ENCODE measurements around the gene PSEN1. TPM values are rescaled to one million over a fixed set of nuclear protein-coding genes. Genes with fewer than 3 reads are reported as not detected.

The PSEN1 gene
- total and polyA plus RNA-seq, 10 of the 15 experiments (the other 5 are each of a cell fraction or from before 2014, with no cell fraction given) = 8.9 to 32.3 (median 21.8) TPM

DNA sequence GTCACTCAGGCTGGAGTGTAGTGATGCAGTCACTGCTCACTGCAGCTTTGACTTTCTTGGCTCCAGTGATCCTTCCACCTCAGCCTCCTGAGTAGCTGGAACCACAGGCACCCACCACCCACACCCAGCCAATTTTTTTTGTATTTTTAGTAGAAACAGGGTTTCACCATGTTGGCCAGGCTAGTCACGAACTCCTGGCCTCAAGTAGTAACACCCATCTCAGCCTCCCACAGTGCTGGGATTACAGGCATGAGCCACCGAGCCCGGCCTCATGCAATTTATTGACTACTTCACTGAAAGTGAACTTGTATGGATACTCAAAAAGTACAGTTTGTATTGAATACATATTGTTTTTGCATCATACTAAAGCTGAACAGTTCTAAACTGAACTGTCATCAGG is 9.1 kb downstream of the PSEN1 start:
- TF ChIP-seq RAD21 (IDR thresholded peaks at IDR 0.05; ENCODE audit: insufficient read depth, low read depth, low read length) (no peak), MXI1 (IDR thresholded peaks at IDR 0.05; ENCODE audit: low read depth, low read length) (no peak), RELA (IDR thresholded peaks at IDR 0.05; ENCODE audit: borderline replicate concordance, partially characterized antibody) (no peak), CBX3 (IDR thresholded peaks at IDR 0.05; ENCODE audit: borderline replicate concordance, low read depth) (no peak), RBBP5 (conservative IDR thresholded peaks at IDR 0.05) (no peak), IKZF2 (IDR thresholded peaks at IDR 0.05) (no peak), RUNX3 (IDR thresholded peaks at IDR 0.05; ENCODE audit: low read length) (no peak), TCF12 (IDR thresholded peaks at IDR 0.05; ENCODE audit: low read depth, low read length) (no peak), HDAC6 (IDR thresholded peaks at IDR 0.05; ENCODE audit: unreplicated experiment) (no peak), SIX5 (IDR thresholded peaks at IDR 0.05; ENCODE audit: low read depth, low read length, severe bottlenecking) (no peak), NFYA (IDR thresholded peaks at IDR 0.05; ENCODE audit: borderline replicate concordance, low read depth, low read length) (no peak)
- TF ChIP-seq, protein P1, sequence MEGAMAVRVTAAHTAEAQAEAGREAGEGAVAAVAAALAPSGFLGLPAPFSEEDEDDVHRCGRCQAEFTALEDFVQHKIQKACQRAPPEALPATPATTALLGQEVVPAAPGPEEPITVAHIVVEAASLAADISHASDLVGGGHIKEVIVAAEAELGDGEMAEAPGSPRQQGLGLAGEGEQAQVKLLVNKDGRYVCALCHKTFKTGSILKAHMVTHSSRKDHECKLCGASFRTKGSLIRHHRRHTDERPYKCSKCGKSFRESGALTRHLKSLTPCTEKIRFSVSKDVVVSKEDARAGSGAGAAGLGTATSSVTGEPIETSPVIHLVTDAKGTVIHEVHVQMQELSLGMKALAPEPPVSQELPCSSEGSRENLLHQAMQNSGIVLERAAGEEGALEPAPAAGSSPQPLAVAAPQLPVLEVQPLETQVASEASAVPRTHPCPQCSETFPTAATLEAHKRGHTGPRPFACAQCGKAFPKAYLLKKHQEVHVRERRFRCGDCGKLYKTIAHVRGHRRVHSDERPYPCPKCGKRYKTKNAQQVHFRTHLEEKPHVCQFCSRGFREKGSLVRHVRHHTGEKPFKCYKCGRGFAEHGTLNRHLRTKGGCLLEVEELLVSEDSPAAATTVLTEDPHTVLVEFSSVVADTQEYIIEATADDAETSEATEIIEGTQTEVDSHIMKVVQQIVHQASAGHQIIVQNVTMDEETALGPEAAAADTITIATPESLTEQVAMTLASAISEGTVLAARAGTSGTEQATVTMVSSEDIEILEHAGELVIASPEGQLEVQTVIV (IDR thresholded peaks at IDR 0.05; ENCODE audit: borderline replicate concordance, partially characterized antibody) = no peak
- TF ChIP-seq, protein P2, sequence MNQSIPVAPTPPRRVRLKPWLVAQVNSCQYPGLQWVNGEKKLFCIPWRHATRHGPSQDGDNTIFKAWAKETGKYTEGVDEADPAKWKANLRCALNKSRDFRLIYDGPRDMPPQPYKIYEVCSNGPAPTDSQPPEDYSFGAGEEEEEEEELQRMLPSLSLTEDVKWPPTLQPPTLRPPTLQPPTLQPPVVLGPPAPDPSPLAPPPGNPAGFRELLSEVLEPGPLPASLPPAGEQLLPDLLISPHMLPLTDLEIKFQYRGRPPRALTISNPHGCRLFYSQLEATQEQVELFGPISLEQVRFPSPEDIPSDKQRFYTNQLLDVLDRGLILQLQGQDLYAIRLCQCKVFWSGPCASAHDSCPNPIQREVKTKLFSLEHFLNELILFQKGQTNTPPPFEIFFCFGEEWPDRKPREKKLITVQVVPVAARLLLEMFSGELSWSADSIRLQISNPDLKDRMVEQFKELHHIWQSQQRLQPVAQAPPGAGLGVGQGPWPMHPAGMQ (IDR thresholded peaks at IDR 0.05; ENCODE audit: borderline replicate concordance) = no peak
- TF ChIP-seq, protein P3, sequence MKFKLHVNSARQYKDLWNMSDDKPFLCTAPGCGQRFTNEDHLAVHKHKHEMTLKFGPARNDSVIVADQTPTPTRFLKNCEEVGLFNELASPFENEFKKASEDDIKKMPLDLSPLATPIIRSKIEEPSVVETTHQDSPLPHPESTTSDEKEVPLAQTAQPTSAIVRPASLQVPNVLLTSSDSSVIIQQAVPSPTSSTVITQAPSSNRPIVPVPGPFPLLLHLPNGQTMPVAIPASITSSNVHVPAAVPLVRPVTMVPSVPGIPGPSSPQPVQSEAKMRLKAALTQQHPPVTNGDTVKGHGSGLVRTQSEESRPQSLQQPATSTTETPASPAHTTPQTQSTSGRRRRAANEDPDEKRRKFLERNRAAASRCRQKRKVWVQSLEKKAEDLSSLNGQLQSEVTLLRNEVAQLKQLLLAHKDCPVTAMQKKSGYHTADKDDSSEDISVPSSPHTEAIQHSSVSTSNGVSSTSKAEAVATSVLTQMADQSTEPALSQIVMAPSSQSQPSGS (IDR thresholded peaks at IDR 0.05; ENCODE audit: low read length) = no peak
- TF ChIP-seq, protein P4, sequence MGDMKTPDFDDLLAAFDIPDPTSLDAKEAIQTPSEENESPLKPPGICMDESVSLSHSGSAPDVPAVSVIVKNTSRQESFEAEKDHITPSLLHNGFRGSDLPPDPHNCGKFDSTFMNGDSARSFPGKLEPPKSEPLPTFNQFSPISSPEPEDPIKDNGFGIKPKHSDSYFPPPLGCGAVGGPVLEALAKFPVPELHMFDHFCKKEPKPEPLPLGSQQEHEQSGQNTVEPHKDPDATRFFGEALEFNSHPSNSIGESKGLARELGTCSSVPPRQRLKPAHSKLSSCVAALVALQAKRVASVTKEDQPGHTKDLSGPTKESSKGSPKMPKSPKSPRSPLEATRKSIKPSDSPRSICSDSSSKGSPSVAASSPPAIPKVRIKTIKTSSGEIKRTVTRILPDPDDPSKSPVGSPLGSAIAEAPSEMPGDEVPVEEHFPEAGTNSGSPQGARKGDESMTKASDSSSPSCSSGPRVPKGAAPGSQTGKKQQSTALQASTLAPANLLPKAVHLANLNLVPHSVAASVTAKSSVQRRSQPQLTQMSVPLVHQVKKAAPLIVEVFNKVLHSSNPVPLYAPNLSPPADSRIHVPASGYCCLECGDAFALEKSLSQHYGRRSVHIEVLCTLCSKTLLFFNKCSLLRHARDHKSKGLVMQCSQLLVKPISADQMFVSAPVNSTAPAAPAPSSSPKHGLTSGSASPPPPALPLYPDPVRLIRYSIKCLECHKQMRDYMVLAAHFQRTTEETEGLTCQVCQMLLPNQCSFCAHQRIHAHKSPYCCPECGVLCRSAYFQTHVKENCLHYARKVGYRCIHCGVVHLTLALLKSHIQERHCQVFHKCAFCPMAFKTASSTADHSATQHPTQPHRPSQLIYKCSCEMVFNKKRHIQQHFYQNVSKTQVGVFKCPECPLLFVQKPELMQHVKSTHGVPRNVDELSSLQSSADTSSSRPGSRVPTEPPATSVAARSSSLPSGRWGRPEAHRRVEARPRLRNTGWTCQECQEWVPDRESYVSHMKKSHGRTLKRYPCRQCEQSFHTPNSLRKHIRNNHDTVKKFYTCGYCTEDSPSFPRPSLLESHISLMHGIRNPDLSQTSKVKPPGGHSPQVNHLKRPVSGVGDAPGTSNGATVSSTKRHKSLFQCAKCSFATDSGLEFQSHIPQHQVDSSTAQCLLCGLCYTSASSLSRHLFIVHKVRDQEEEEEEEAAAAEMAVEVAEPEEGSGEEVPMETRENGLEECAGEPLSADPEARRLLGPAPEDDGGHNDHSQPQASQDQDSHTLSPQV (IDR thresholded peaks at IDR 0.05) = no peak
- RAD21 ChIA-PET (ENCODE audit: unreplicated experiment) = no interaction called here
- Histone ChIP-seq H3K9me3 (replicated peaks; ENCODE audit: control insufficient read depth, insufficient read depth, low read length) (no peaks in the 10 kb centered on the region), H3K4me2 (ENCODE audit: control insufficient read depth, insufficient read depth) (no peak overlapping the region), H3K27ac (ENCODE audit: control insufficient read depth, insufficient read depth) (no peak overlapping the region), H2AFZ (ENCODE audit: control insufficient read depth, low read depth, low read length) (no peak overlapping the region), H3K4me1 (ENCODE audit: control insufficient read depth, insufficient read depth, low read length) (peaks cover 11% of the 10 kb centered on the region; the same call in 1 of the 2 replicates), H3K9ac (ENCODE audit: control insufficient read depth, insufficient read depth, low read length) (no peak overlapping the region), H3K4me3 (no peak overlapping the region), H3K36me3 (ENCODE audit: control insufficient read depth in 2 of 2, insufficient read depth in 2 of 2, low read length in 1 of 2) (peaks cover 0 to 6% of the 10 kb centered on the region in 2 experiments; a peak in 3 of 4 replicates), H3K79me2 (ENCODE audit: control insufficient read depth, insufficient read depth, low read length) (peaks cover 49% of the 10 kb centered on the region), H4K20me1 (ENCODE audit: control insufficient read depth, insufficient read depth) (no peaks in the 10 kb centered on the region), H3K27me3 (replicated peaks in 1 of 2; ENCODE audit: control insufficient read depth in 2 of 2, insufficient read depth in 2 of 2, low read length in 1 of 2) (no peaks in the 10 kb centered on the region)
- no peak for ATAC-seq
- POLR2A ChIA-PET = interaction anchor here (0.6 kb wide), 1 partner anchor 103 kb away, joined by 7 read pairs; no protein-coding TSS in a partner anchor
- BruUV-seq (replicated peaks) = no TSS peak
- SMC1A ChIA-PET (ENCODE audit: uncharacterized antibody, unreplicated experiment) = no interaction called here
- intact Hi-C loops (cut with micrococcal nuclease; ENCODE audit: unreplicated experiment) (no loop called here), in situ Hi-C loops (cut with MboI) (no loop called here)
- no peak for FAIRE-seq
- no peak for DNase-seq (ENCODE audit: low read depth, low spot score)
- 98% methylated on average over 3 of the region's 3 CpGs for WGBS (ENCODE audit: insufficient coverage, insufficient replicate concordance, low lambda C conversion rate, missing lambda C conversion rate)
- CTCF ChIA-PET = no interaction called here

All from GM12878 (cell line).